Chondrocyte (in vitro differentiated cells): ENCODE data around the gene NTN1. TPM values are rescaled to one million over a fixed set of nuclear protein-coding genes. Genes with fewer than 3 reads are reported as not detected.

Source experiments
- DNase-seq: peaks from one replicate; pipeline ENCODE4 v3.0.0; 2021; ENCODE audit warnings: mixed read lengths, low spot score
- H3K27ac Mint-ChIP-seq: one replicate; pipeline ENCODE4 v1.8.0; 2021; ENCODE audit warnings: mild to moderate bottlenecking, moderate library complexity, mixed read lengths; ENCODE audit not compliant: unreplicated experiment
- H3K27me3 Mint-ChIP-seq: 2 replicates; pipeline ENCODE4 v1.8.0; 2021; ENCODE audit warnings: low read depth, mixed read lengths
- H3K36me3 Mint-ChIP-seq: 2 replicates; pipeline ENCODE4 v1.8.0; 2021; ENCODE audit warnings: low read depth, mixed read lengths
- H3K4me1 Mint-ChIP-seq: 2 replicates; pipeline ENCODE4 v1.8.0; 2021; ENCODE audit warnings: low read depth, mild to moderate bottlenecking, mixed read lengths
- H3K4me3 Mint-ChIP-seq: one replicate; pipeline ENCODE4 v1.8.0; 2021; ENCODE audit warnings: mild to moderate bottlenecking, moderate library complexity, mixed read lengths; ENCODE audit not compliant: unreplicated experiment
- H3K9me3 Mint-ChIP-seq: 2 replicates; pipeline ENCODE4 v1.8.0; 2021; ENCODE audit warnings: low read depth, mixed read lengths
- total RNA-seq: library from RNA; stranded (reverse); gene quantifications from 3 replicates; pipeline ENCODE4 v1.2.1, GENCODE V29; 2021
- TF ChIP-seq, protein P1 (sequence below): fragments of 200-600 bp; sonication (generic); IDR thresholded peaks from 2 replicates; pipeline ENCODE4 v1.5.0; 2021; ENCODE audit warnings: antibody characterized with exemption, mild to moderate bottlenecking, moderate library complexity

The NTN1 gene
- total RNA-seq, 1 donor from 2014 or later: 4.0 TPM

GRCh38 chr17:9032583-9032982, 11.3 kb downstream of the NTN1 start:
- no peak overlapping the region for H3K4me3 Mint-ChIP-seq
- H3K36me3 Mint-ChIP-seq: peaks cover 2% of the 10 kb centered on the region
- peaks cover 5% of the 10 kb centered on the region for H3K9me3 Mint-ChIP-seq
- TF ChIP-seq, protein P1, sequence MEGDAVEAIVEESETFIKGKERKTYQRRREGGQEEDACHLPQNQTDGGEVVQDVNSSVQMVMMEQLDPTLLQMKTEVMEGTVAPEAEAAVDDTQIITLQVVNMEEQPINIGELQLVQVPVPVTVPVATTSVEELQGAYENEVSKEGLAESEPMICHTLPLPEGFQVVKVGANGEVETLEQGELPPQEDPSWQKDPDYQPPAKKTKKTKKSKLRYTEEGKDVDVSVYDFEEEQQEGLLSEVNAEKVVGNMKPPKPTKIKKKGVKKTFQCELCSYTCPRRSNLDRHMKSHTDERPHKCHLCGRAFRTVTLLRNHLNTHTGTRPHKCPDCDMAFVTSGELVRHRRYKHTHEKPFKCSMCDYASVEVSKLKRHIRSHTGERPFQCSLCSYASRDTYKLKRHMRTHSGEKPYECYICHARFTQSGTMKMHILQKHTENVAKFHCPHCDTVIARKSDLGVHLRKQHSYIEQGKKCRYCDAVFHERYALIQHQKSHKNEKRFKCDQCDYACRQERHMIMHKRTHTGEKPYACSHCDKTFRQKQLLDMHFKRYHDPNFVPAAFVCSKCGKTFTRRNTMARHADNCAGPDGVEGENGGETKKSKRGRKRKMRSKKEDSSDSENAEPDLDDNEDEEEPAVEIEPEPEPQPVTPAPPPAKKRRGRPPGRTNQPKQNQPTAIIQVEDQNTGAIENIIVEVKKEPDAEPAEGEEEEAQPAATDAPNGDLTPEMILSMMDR: no peak
- H3K27ac Mint-ChIP-seq: no peak overlapping the region
- peaks cover 8% of the 10 kb centered on the region for H3K4me1 Mint-ChIP-seq
- DNase-seq: no peak
- H3K27me3 Mint-ChIP-seq: peaks cover 29% of the 10 kb centered on the region

- H3K4me3 Mint-ChIP-seq: no peak overlapping the region
- TF ChIP-seq, protein P1: no peak
- H3K27ac Mint-ChIP-seq: no peak overlapping the region
- no peak for DNase-seq
- peaks cover 9% of the 10 kb centered on the region for H3K9me3 Mint-ChIP-seq
- peaks cover 3% of the 10 kb centered on the region for H3K36me3 Mint-ChIP-seq
- no peaks in the 10 kb centered on the region for H3K4me1 Mint-ChIP-seq
- H3K27me3 Mint-ChIP-seq: peaks cover 15% of the 10 kb centered on the region
Measured at GRCh38 chr17:9035249-9035648, 13.9 kb downstream of the NTN1 start.

DNA sequence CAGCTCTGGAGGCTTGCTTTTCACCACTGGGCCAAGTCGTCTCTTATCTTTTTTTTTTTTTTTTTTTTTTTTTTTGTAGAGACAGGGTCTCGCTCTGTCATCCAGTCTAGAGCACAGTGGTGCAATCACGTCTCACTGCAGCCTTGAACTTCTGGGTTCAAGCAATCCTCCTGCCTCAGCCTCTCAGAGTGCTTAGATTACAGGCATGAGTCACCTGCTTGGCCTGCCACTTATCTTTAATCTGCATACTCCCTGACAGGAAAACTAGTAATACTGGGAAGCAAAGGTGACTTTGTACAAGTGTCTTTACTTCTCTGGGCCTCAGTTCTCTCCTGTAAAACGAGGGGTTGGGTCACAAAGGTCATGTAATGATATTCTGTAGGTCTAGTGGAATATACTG, 15.0 kb downstream of the NTN1 start:
- DNase-seq: no peak
- Mint-ChIP-seq H3K27me3 (peaks cover 6% of the 10 kb centered on the region), H3K4me3 (no peak overlapping the region), H3K36me3 (peaks cover 3% of the 10 kb centered on the region), H3K4me1 (no peaks in the 10 kb centered on the region), H3K27ac (no peak overlapping the region), H3K9me3 (peaks cover 14% of the 10 kb centered on the region)
- TF ChIP-seq, protein P1: no peak

GRCh38 chr17:9037736-9038135, 16.4 kb downstream of the NTN1 start:
- H3K4me3 Mint-ChIP-seq: no peak overlapping the region
- no peak overlapping the region for H3K27ac Mint-ChIP-seq
- peaks cover 3% of the 10 kb centered on the region for H3K27me3 Mint-ChIP-seq
- TF ChIP-seq, protein P1: no peak
- H3K36me3 Mint-ChIP-seq: peaks cover 3% of the 10 kb centered on the region
- H3K9me3 Mint-ChIP-seq: peaks cover 14% of the 10 kb centered on the region
- no peaks in the 10 kb centered on the region for H3K4me1 Mint-ChIP-seq
- DNase-seq: no peak

DNA sequence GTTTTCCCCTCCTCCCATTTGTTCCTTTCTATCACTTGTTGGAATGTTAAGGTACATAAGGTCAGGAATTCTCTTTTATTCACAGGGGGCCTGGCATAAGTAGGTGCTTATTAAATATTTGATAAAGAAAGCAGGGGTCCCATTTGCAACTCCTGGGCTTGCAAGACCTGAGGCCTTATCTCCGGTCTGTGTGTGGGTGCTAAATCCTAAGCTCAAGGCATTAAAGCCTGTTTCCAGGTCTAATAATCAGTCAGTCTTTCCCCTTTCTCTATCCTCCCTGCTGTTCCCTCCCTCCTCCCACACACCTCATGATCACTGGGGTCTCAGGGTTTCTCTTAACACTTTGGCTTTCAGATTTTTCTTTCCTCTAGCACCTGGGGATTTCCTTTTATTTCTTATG, 17.1 kb downstream of the NTN1 start:
- Mint-ChIP-seq H3K4me3 (no peak overlapping the region), H3K27ac (no peak overlapping the region), H3K36me3 (peaks cover 3% of the 10 kb centered on the region), H3K4me1 (no peaks in the 10 kb centered on the region), H3K9me3 (peaks cover 14% of the 10 kb centered on the region), H3K27me3 (peaks cover under 1% of the 10 kb centered on the region)
- TF ChIP-seq, protein P1: no peak
- DNase-seq: no peak
